SK-N-SH treated with all-trans-retinoic acid at 6 μM for 48 hours (cell line): ENCODE data around the gene ZNF444.

Source experiments
- ATAC-seq: fragments of 200-7000 bp; cut with Tn5 transposase; 3 replicates; pipeline ENCODE4 v1.9.1; 2020; ENCODE audit warnings: mild to moderate bottlenecking, moderate library complexity
- ARNTL ChIP-seq: fragments of 450-650 bp; formaldehyde crosslinking; IDR thresholded peaks from 2 replicates; pipeline ENCODE4 v1.5.0; 2020; ENCODE audit warnings: low read depth, mild to moderate bottlenecking, moderate library complexity, borderline replicate concordance
- BACH2 ChIP-seq: fragments of 250-450 bp; sonication (Bioruptor Pico); IDR thresholded peaks from 2 replicates; pipeline ENCODE4 v1.9.0; 2021; ENCODE audit warnings: mild to moderate bottlenecking, borderline replicate concordance
- CREB5 ChIP-seq: fragments of 250-450 bp; sonication (Bioruptor Pico); IDR thresholded peaks from 2 replicates; pipeline ENCODE4 v1.5.1; 2020; ENCODE audit warnings: low read depth, mild to moderate bottlenecking, moderate library complexity
- CSDC2 ChIP-seq: fragments of 250-450 bp; sonication (Bioruptor Pico); IDR thresholded peaks from 2 replicates; pipeline ENCODE4 v1.5.0; 2020; ENCODE audit warnings: mild to moderate bottlenecking, moderate library complexity
- CSRNP3 ChIP-seq: fragments of 250-450 bp; sonication (Bioruptor Pico); IDR thresholded peaks from 2 replicates; pipeline ENCODE4 v1.5.1; 2021; ENCODE audit warnings: mild to moderate bottlenecking, moderate library complexity
- ESRRG ChIP-seq: fragments of 250-450 bp; sonication (Bioruptor Pico); IDR thresholded peaks from 2 replicates; pipeline ENCODE4 v1.6.1; 2021; ENCODE audit warnings: mild to moderate bottlenecking
- GLIS3 ChIP-seq: fragments of 250-450 bp; sonication (Bioruptor Pico); IDR thresholded peaks from 2 replicates; pipeline ENCODE4 v1.5.0; 2020; ENCODE audit warnings: mild to moderate bottlenecking, moderate library complexity
- OSR1 ChIP-seq: fragments of 250-450 bp; sonication (Bioruptor Pico); IDR thresholded peaks from 2 replicates; pipeline ENCODE4 v1.8.0; 2022; ENCODE audit warnings: moderate library complexity, mild to moderate bottlenecking, inconsistent platforms
- PATZ1 ChIP-seq: fragments of 250-450 bp; sonication (Bioruptor Pico); IDR thresholded peaks from 2 replicates; pipeline ENCODE4 v1.8.0; 2020; ENCODE audit warnings: mild to moderate bottlenecking, moderate library complexity, borderline replicate concordance
- POU6F1 ChIP-seq: fragments of 250-450 bp; sonication (Bioruptor Pico); IDR thresholded peaks from 2 replicates; pipeline ENCODE4 v1.8.0; 2021; ENCODE audit warnings: low read depth, mild to moderate bottlenecking, moderate library complexity, borderline replicate concordance
- PPARA ChIP-seq: fragments of 250-450 bp; sonication (Bioruptor Pico); IDR thresholded peaks from 2 replicates; pipeline ENCODE4 v1.5.0; 2020; ENCODE audit warnings: mild to moderate bottlenecking, borderline replicate concordance
- SNAI2 ChIP-seq: fragments of 250-450 bp; sonication (Bioruptor Pico); IDR thresholded peaks from 2 replicates; pipeline ENCODE4 v1.5.0; 2020; ENCODE audit warnings: mild to moderate bottlenecking, moderate library complexity
- TCF4 ChIP-seq: fragments of 250-450 bp; sonication (Bioruptor Pico); IDR thresholded peaks from 2 replicates; pipeline ENCODE4 v1.8.0; 2021; ENCODE audit warnings: mild to moderate bottlenecking, moderate library complexity, borderline replicate concordance
- TOX ChIP-seq: fragments of 250-450 bp; sonication (Bioruptor Pico); IDR thresholded peaks from 2 replicates; pipeline ENCODE4 v1.8.0; 2021; ENCODE audit warnings: mild to moderate bottlenecking, moderate library complexity, borderline replicate concordance
- ZC3H10 ChIP-seq: fragments of 250-450 bp; sonication (Bioruptor Pico); IDR thresholded peaks from 2 replicates; pipeline ENCODE4 v1.5.1; 2021; ENCODE audit warnings: mild to moderate bottlenecking, moderate library complexity
- ZFP3 ChIP-seq: fragments of 250-450 bp; sonication (Bioruptor Pico); IDR thresholded peaks from 2 replicates; pipeline ENCODE4 v1.5.0; 2020; ENCODE audit warnings: mild to moderate bottlenecking, moderate library complexity
- ZFP30 ChIP-seq: fragments of 450-650 bp; formaldehyde crosslinking; IDR thresholded peaks from 2 replicates; pipeline ENCODE4 v1.5.0; 2022; ENCODE audit warnings: mild to moderate bottlenecking, moderate library complexity
- ZNF565 ChIP-seq: fragments of 450-650 bp; formaldehyde crosslinking; conservative IDR thresholded peaks from 2 replicates; pipeline ENCODE4 v1.5.0; 2020; ENCODE audit warnings: low read depth, mild to moderate bottlenecking, moderate library complexity
- ZNF70 ChIP-seq: fragments of 450-650 bp; formaldehyde crosslinking; IDR thresholded peaks from 2 replicates; pipeline ENCODE4 v1.5.0; 2020; ENCODE audit warnings: mild to moderate bottlenecking, moderate library complexity
- ZNF8 ChIP-seq: fragments of 450-650 bp; formaldehyde crosslinking; IDR thresholded peaks from 2 replicates; pipeline ENCODE4 v1.5.0; 2020; ENCODE audit warnings: mild to moderate bottlenecking, moderate library complexity

The ZNF444 gene

GRCh38 chr19:56094449-56094848 is 46.6 kb upstream of the ZNF444 start (continued):
- TF ChIP-seq OSR1 (CRISPR knock-in tag) (no peak), ZNF70 (no peak), CREB5 (CRISPR knock-in tag) (no peak), PPARA (CRISPR knock-in tag) (no peak), GLIS3 (no peak), ZNF8 (CRISPR knock-in tag) (no peak), CSDC2 (CRISPR knock-in tag) (no peak), TOX (no peak)
- TF ChIP-seq, all 23 proteins: peak for 0

- ATAC-seq: no peak
- TF ChIP-seq PPARA (CRISPR knock-in tag) (no peak), PATZ1 (CRISPR knock-in tag) (no peak), ZNF565 (CRISPR knock-in tag) (no peak), CREB5 (CRISPR knock-in tag) (no peak), SNAI2 (CRISPR knock-in tag) (no peak), ZFP30 (CRISPR knock-in tag) (no peak), POU6F1 (no peak), TOX (no peak), ZFP3 (CRISPR knock-in tag) (no peak), ZC3H10 (no peak), OSR1 (CRISPR knock-in tag) (no peak), ARNTL (CRISPR knock-in tag) (no peak), CSRNP3 (CRISPR knock-in tag) (no peak), BACH2 (CRISPR knock-in tag) (no peak), TCF4 (CRISPR knock-in tag) (no peak), GLIS3 (no peak), CSDC2 (CRISPR knock-in tag) (no peak), ZNF70 (no peak)
- TF ChIP-seq, all 23 proteins: peak for 0
These were observed 44.4 kb upstream of the ZNF444 start for GRCh38 chr19:56096665-56097064.

- no peak for TF ChIP-seq ARNTL (CRISPR knock-in tag)
- TF ChIP-seq PPARA (CRISPR knock-in tag): no peak
- TF ChIP-seq GLIS3: no peak
- no peak for TF ChIP-seq CSRNP3 (CRISPR knock-in tag)
- TF ChIP-seq ZNF8 (CRISPR knock-in tag): no peak
- TF ChIP-seq TOX: no peak
- TF ChIP-seq ESRRG (CRISPR knock-in tag): no peak
- no peak for TF ChIP-seq ZNF565 (CRISPR knock-in tag)
- TF ChIP-seq ZFP3 (CRISPR knock-in tag): no peak
- ATAC-seq: no peak
These were observed 43.8 kb upstream of the ZNF444 start for GRCh38 chr19:56097306-56097705.
